ENCODE measurements around the gene RABGAP1L. TPM values are rescaled to one million over a fixed set of nuclear protein-coding genes. Genes with fewer than 3 reads are reported as not detected.
"Not testable (repeated sequence)": the region's sequence is repeated elsewhere in the genome, so short reads cannot be mapped to it uniquely, and the experiment has no call there.

The RABGAP1L gene
- total RNA-seq, 1 donor from 2014 or later = 69.4 TPM

DNA sequence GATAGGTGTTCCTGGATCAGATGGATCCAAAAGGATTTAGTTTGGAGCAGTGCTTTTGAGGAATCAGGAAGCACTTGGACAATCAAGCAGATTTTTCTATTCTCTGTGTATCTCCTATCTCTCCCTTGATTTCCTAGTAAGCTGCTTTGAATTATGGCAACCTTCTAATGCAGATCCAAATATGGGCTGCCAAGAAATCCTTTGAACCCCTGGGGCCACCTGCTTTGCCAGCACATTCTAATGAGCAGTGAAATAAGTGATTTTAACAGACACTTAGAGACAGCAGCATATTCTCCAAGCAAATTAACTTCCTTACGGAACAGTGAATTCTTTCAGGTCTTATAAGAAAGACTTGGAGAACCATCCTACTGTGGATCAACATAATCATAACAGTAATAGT lies 483.9 kb downstream of the RABGAP1L start:
- intact Hi-C loops (cut with micrococcal nuclease) = no loop called here

DNA sequence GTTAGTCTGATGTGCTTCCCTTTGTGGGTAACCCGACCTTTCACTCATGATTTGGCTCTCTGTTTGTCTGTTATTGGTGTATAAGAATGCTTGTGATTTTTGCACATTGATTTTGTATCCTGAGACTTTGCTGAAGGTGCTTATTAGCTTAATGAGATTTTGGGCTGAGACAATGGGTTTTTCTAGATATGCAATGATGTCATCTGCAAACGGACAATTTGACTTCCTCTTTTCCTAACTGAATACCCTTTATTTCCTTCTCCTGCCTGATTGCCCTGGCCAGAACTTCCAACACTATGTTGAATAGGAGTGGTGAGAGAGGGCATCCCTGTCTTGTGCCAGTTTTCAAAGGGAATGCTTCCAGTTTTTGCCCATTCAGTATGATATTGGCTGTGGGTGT lies 490.3 kb downstream of the RABGAP1L start:
- intact Hi-C loops (cut with micrococcal nuclease) = not testable (repeated sequence)

- intact Hi-C loops (cut with micrococcal nuclease) = no loop called here
Measured at GRCh38 chr1:174652569-174653280, 493.4 kb downstream of the RABGAP1L start.

- intact Hi-C loops (cut with micrococcal nuclease) = no loop called here
Measured at GRCh38 chr1:174654560-174654959, 495.2 kb downstream of the RABGAP1L start.

- intact Hi-C loops (cut with micrococcal nuclease) = no loop called here
Measured at GRCh38 chr1:174656409-174657059, 497.2 kb downstream of the RABGAP1L start.

DNA sequence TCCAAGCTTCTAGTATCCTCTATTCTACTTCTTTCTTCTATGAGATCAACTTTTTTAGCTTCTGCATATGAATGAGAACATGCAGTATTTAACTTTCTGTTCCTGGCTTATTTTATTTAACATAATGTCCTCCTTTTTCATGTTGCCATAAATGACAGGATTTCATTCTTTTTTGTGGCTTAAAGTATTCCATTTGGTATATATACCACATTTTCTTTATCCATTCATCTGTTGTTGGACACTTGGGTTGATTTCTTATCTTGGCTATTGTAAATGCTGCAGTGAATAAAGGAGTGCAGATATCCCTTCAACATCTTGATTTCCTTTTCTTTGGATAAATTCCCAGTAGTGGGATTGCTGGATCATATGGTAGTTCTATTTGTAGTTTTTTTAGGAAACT lies 498.1 kb downstream of the RABGAP1L start:
- intact Hi-C loops (cut with micrococcal nuclease) = no loop called here

GRCh38 chr1:174657893-174658292 lies 498.6 kb downstream of the RABGAP1L start:
- intact Hi-C loops (cut with micrococcal nuclease) = no loop called here

DNA sequence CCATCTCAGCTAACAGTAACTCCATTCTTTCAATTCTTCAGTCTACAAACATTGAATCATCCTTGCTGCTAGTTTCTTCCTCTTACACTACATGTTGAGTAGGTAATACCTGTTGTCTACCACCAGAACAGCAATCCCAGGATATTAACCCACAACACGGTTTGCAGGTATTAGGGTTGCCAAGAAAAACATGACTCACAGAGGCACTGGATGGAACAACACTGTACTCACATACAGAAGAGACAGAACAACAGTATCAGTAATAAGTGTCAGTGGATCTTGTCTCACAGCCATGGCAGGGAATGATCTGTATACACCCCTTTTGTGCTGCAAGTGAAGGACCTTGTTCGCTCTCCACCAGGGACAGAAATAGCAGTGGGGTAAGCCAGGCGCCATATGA lies 500.5 kb downstream of the RABGAP1L start:
- intact Hi-C loops (cut with micrococcal nuclease) = no loop called here

- intact Hi-C loops (cut with micrococcal nuclease) = no loop called here
Measured at GRCh38 chr1:174660476-174660875, 501.2 kb downstream of the RABGAP1L start.

GRCh38 chr1:174663358-174663757 lies 504.0 kb downstream of the RABGAP1L start:
- intact Hi-C loops (cut with micrococcal nuclease) = no loop called here

DNA sequence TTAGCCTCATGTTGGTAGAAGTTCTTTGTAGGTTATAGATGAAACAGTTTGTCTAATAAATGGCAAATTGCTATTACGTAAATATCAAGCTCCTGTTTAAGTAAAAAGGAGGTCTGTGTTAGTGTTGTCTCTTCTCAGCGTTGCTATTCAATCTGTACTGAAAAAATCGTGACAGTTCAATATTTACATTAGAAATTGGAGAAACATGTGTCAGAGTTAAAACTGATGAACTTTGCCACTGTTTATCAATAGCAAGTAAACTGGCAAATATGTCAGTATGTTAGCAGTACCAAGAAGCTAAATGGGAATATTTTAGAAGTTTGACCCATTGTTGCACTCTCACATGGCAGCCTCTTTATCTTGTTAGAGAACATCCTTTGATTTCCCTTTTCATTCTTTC lies 506.9 kb downstream of the RABGAP1L start:
- intact Hi-C loops (cut with micrococcal nuclease) = no loop called here

GRCh38 chr1:174671826-174672225 lies 512.5 kb downstream of the RABGAP1L start:
- intact Hi-C loops (cut with micrococcal nuclease) = no loop called here

DNA sequence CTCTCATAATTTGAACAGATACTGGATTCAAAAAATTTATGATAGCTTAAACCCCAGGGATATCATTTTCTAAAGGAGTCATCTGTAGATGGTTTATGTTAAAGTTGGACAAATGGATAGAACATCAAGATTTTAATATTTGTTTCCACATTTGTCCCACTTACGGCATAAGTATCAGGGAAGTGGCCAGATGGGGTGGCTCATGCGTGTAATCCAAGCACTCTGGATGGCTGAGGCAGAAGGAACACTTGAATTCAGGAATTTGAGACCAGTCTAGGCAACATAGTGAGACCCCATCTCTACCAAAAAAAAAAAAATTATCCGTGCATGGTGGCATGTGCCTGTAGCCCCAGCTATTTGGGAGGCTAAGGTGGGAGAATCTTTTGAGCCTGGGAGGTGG lies 517.5 kb downstream of the RABGAP1L start:
- intact Hi-C loops (cut with micrococcal nuclease) = no loop called here

GRCh38 chr1:174678657-174679056 lies 519.3 kb downstream of the RABGAP1L start:
- intact Hi-C loops (cut with micrococcal nuclease) = no loop called here

GRCh38 chr1:174680101-174680500 lies 520.8 kb downstream of the RABGAP1L start:
- intact Hi-C loops (cut with micrococcal nuclease) = no loop called here

GRCh38 chr1:174682419-174683008 lies 523.2 kb downstream of the RABGAP1L start:
- intact Hi-C loops (cut with micrococcal nuclease) = no loop called here

DNA sequence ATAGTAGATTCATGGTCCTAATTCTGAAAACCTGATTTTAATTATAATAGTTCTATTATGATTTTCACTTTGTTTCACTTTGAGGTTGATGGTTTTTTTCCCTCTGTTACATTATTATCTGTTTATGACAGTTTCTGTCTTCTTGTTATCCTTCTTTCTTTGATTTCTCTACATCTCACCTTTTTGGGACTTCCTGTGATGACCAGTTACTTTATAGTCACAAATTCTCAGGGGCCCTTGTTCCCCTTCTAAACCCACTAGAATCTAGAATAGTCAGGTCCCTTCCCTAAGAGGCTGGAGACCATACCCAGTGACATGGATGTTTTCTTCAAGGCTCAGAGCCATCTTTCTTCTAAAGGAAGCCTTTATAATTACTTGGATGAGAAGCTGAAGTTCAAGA lies 526.9 kb downstream of the RABGAP1L start:
- intact Hi-C loops (cut with micrococcal nuclease) = no loop called here

DNA sequence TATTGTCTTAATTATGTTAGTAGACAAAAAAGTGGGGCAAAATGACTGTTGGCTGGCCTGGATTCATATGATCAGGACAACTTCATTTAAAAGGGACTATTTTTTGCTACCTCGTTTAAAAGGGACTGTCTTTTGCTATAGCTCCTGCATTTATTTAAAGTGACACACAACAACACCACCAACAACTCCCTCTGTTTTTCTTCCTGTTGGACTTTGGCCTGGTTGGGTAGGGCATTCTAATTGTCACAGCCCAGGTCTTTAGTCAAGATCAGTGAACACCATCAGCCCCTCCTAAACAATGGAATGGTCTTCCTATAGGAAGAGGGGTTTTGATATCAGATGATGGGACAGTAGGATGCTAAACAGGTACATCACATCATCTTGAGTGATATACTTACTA lies 530.2 kb downstream of the RABGAP1L start:
- intact Hi-C loops (cut with micrococcal nuclease) = no loop called here

DNA sequence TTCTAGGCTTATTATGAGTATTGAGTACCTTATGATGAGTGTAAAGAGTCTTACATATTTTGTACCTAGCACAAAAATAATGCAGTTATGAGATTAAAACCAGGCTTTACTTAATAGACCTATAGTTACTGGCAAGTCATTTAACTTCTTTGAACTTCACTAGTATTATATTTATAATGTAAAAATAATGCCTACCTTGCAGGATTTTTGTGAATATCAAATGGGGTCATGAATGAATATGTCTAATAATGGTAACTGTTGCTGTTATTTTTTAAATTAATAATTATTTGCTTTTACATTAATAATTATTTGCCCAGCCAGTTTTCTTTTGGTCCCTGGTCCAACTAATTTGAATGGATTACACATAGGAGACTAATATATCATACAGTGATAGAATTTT lies 530.9 kb downstream of the RABGAP1L start:
- intact Hi-C loops (cut with micrococcal nuclease) = no loop called here

DNA sequence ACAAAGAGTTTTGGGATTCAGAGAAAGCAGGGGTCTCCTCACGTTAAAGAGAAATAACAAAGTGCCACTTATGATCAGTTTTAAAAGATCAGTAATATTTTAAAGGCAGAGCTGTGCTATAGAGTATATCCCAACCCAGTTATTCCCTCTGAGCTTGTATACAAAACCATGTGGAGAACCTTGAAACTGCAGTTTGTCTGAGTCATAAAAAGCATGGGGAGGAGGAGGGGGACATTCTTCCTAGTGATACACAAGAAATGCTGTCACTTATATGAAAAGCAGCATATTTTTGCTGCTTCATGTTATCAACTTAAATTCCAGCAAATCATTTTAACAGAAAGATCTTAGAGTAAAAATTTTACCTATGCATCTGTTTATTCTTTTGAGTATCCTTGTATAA lies 533.0 kb downstream of the RABGAP1L start:
- intact Hi-C loops (cut with micrococcal nuclease) = no loop called here

DNA sequence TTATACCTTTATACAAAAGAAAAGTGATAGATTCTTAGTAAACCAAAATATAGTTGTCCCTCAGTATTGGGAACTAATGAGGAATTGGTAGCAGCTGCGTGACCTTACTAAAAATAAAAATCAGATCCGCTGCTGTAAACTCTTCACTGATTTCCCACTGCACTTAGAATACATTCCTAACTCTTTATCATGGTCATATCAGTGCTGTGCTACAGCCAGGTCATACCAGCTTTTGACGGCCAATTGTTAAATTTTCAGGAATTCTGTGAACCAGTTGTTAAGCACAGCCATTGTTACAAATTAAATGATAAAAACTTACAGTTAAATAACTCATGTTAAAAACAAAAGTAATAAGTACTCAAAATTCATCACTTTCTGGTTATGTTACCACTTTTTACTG lies 533.8 kb downstream of the RABGAP1L start:
- intact Hi-C loops (cut with micrococcal nuclease) = no loop called here

DNA sequence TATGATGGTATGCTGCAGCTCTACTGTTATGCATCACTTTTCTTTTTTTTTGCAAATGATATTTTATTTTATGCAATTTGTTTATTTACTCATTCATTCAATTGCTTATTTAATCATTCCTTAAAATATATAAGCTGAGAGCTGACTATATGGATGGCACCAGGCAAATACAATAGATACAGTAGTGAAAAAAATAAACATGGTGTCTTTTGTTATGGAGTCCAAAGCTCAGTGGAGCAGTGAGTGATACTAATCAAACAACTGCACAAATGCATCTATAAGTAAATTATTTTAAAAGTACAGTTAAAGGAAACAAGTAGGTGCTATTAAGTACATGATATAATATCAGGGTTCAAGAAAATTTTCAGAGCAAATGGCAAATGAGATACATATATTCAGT lies 534.2 kb downstream of the RABGAP1L start:
- intact Hi-C loops (cut with micrococcal nuclease) = not testable (repeated sequence)

All from T-helper 1 cell treated with Interleukin-12 subunit alpha and Interleukin-12 subunit beta and Interleukin-4 antibody, amounts not matched to agents 30 ng/mL and 1 ng/mL, for 36 hours (primary cell).